ENCODE measurements around the gene ZBED2.
A peak's percentile ranks its signal among the peaks of the same experiment; 100 is the strongest.
"Not testable (repeated sequence)": the region's sequence is repeated elsewhere in the genome, so short reads cannot be mapped to it uniquely, and the experiment has no call there.

ZBED2 gene

DNA sequence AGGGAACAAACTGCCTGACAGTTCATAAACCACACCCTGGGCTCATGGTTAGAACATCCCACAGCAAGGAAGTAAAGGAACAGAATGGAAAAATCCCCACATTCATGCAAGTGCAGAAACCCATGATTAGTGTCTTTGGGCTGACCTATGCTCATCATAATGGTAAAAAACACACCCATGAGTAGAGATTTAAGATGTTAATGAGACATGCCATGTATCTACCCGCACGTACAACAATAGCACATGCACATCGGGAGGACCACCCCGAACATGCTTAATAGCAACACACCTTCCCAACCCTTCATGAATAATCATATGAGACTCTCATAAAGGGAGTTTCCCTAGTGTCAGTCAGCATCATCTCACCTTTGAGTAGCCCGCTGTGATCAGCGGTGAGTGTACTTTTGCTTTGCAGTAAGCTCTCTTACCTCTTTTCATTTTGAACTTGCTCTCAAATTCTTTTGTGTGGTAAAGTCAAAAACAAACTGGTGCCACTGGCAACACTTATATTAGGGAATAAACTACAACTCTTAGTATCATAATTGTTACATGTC, 23.2 kb downstream of the ZBED2 start:
- DNase-seq (ENCODE audit: low read depth in 2 of 2) = no peak

DNA sequence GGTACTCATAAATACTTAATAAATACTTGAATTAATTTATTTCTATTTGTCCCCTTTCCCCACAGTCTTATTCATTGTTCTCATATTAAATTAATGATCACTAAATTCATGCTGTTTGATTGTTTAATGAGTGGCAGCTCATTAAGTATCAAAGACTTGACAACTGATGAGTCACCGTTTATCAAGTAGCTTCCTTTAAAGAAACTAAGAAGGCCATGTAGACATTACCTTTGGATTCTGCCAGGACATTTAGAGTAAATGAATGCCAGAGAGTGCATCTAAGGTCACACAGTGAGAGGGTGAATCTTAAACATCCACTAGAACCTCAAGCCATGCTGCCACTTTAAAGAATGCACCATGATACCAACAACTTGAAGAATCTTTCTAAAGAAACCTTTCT, 23.9 kb downstream of the ZBED2 start:
- no peak for DNase-seq (ENCODE audit: low read depth in 2 of 2)

- DNase-seq (ENCODE audit: low read depth in 2 of 2) = no peak
Measured at GRCh38 chr3:111570404-111571030, 24.6 kb downstream of the ZBED2 start.

DNA sequence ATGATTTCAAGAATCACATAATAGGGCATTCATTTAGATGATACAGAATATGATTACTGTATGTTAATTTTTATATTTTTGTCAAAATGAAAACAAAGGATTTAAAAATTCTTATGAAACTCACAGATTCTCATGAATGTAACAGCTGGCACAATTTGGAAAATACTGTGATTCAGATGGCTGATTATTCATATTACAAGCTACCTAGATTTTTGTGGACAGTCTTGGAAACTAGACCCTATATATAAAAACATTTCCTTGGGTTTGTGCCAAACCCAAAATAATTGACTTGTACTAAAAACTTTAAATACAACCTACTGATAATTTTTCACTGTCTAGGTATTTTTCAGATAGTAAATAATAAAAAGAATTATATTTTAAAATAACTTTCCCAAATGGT, 26.2 kb downstream of the ZBED2 start:
- DNase-seq (ENCODE audit: low read depth in 2 of 2) = no peak

GRCh38 chr3:111568355-111568754, 26.8 kb downstream of the ZBED2 start:
- no peak for DNase-seq (ENCODE audit: low read depth in 2 of 2)

GRCh38 chr3:111566844-111567243, 28.3 kb downstream of the ZBED2 start:
- DNase-seq (ENCODE audit: low read depth in 2 of 2) = no peak

DNA sequence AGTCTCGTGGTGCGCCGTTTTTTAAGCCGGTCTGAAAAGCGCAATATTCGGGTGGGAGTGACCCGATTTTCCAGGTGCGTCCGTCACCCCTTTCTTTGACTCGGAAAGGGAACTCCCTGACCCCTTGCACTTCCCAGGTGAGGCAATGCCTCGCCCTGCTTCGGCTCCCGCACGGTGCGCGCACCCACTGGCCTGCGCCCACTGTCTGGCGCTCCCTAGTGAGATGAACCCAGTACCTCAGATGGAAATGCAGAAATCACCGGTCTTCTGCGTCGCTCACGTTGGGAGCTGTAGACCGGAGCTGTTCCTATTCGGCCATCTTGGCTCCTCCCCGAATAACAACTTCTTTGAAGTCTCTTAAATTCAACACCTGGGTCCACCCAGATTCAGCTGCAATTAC, 33.2 kb downstream of the ZBED2 start:
- DNase-seq (ENCODE audit: low read depth in 2 of 2) = not testable (repeated sequence)

DNA sequence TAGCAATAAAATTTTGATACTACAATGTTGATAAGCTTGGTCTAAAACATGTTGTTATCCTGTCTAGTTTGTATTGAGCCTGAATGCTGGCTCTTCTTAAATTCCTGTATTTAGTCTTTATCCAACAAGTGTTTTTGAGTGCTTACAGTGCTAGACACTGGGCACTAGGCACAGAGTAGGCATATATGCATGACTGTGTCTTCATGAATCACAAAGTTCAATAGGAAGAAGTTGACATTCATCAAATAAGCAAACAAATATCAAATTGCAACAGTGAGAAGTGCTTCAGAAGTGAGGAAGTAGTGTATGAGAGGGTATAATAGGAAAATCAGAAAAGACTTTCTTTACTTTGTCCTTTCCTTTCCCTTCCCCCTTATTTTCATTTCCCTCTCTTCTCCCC, 46.4 kb downstream of the ZBED2 start:
- DNase-seq (ENCODE audit: low read depth in 2 of 2) = no peak

GRCh38 chr3:111548092-111548491, 47.1 kb downstream of the ZBED2 start:
- no peak for DNase-seq (ENCODE audit: low read depth in 2 of 2)

DNA sequence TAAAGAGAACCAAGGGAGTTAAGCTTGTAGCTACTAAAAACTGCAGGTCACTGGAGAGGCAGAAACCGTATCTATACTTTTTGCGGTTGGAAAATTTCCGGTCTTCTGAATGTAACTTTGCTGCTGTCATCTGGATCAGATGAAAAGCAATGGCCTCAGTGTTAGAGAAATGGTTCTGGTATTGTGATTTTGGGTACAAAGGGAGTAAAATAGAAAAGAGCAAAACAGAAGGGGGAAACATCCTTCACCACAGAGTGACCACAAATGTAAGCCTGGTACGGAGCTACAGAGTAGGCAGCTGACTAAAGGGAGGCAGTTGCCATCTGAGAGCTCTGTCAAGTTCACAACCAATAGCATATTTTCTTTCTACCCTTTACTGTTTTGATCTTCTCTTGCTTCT, 47.5 kb downstream of the ZBED2 start:
- peak in 1 of 2 donors; percentile 11 for DNase-seq (ENCODE audit: low read depth in 2 of 2)

- no peak for DNase-seq (ENCODE audit: low read depth in 2 of 2)
Measured at GRCh38 chr3:111545349-111545748, 49.8 kb downstream of the ZBED2 start.

Data from activated CD8-positive, alpha-beta memory T cell treated with anti-CD3 and anti-CD28 coated beads for 4 hours (primary cell).